Activated gamma-delta T cell (primary cell): ENCODE results near the gene SAMD8.
"Not testable (repeated sequence)": the region's sequence is repeated elsewhere in the genome, so short reads cannot be mapped to it uniquely, and the experiment has no call there.

ENCODE experiments used
- DNase-seq: peaks from one replicate; lab custom pipeline; 2025; lab: John Stamatoyannopoulos, UW

Gene SAMD8

DNA sequence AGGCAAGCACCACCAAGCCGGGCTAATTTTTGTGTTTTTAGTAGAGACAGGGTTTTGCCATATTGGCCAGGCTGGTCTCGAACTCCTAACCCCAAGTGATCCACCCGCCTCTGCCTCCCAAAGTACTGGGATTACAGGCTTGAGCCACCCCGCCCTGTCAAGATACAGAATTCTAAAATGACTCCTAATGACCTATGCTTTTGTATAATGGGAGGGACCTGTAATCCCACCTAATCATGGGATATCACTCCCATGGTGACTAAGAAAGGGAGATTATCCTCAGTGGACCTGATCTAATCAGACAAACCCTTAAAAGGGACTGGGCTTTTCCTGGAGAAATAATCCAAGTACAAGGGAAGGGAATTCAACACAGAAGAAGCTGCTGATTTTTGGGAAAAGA, 28.8 kb downstream of the SAMD8 start:
- no peak for DNase-seq

GRCh38 chr10:75143353-75143752, 31.9 kb downstream of the SAMD8 start:
- DNase-seq = no peak

GRCh38 chr10:75145590-75145989, 34.1 kb downstream of the SAMD8 start:
- no peak for DNase-seq

DNA sequence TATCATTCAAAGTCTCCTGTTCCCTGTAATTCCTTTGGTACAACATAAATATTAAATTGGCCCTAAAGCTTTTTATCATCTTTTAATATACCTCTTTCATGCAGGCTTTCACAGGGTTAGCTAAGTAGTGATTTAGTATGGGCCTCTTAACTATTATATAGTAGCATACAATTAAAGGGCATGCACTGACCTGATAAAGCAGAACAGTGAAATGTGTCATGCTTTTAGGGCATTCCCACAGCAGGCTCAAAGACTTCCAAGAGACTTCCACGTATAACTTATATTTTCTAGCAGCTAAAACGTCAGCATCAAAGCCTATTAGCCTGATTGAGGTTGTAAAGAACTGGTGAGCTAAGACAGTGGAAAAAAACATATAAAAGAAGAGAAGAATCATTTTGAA, 35.3 kb downstream of the SAMD8 start:
- no peak for DNase-seq

DNA sequence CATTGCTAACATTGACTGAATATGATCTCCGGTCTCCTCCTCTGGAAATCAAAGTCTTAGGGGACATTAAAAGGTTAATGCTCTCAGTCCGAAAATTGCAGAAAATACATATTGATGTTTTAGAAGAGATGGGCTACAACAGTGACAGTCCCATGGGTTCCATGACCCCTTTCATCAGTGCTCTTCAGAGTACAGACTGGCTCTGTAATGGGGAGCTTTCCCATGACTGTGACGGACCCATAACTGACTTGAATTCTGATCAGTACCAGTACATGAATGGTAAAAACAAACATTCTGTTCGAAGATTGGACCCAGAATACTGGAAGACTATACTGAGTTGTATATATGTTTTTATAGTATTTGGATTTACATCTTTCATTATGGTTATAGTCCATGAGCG, 39.2 kb downstream of the SAMD8 start:
- no peak for DNase-seq

DNA sequence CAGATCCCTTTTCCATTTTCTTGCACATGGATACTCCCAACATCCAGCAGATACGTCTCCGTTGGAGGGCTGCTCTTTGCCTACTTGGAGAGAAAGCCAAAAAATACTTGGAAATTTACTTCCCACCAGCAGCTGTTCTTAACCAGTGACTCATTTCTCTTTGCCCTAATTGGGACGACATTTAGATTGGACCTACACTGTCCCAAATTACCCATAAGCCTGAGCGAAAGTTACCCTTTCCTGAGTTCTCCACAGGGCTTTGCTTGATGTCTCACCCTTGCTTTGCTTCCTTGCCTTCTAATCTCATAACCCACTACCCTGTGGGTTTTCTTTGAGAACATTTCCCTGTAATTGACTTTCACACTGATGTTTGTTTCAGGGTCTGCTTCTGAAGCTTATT, 48.1 kb downstream of the SAMD8 start:
- DNase-seq = no peak

- DNase-seq = no peak
Measured at GRCh38 chr10:75165684-75166622, 54.5 kb downstream of the SAMD8 start.

GRCh38 chr10:75166623-75166972, 55.1 kb downstream of the SAMD8 start:
- no peak for DNase-seq

DNA sequence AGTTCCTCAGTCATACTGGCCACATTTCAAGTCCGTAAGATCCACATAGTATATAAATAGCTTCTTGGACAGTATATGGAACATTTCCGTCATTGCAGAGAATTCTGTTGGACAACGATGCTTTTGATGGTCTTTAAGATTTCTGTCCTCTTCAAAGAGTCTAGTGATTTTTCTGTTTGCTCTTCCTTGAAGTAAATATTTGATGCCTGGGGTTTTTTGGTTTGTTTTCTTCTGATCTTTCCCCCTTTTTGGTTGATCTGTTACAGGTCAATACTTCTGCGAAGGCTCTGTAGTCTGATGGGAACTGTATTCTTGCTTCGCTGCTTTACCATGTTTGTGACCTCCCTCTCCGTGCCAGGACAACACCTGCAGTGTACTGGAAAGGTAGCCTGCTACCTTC, 56.8 kb downstream of the SAMD8 start:
- DNase-seq = no peak

- no peak for DNase-seq
Measured at GRCh38 chr10:75170215-75170614, 58.8 kb downstream of the SAMD8 start.

DNA sequence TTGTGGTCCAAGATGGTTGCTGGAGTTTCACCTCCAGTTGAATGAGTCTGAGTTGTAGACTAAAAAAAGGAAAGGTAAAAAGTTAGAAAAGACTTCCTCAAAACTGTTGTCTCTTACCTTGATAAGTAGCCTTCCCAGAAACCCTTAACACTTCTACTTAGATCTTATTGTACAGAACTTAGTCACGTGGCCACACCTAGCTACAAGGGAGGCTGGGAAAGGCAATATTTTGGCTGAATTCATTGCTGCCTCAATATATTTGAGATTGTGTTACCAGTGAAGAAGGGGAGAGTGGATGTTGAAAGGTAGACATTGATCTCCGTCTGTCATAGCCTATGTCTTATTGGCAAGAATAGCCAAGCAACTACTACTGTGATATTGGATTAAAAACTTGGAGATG, 63.6 kb downstream of the SAMD8 start:
- no peak for DNase-seq

- no peak for DNase-seq
Measured at GRCh38 chr10:75176046-75176445, 64.6 kb downstream of the SAMD8 start.

GRCh38 chr10:75176736-75177135, 65.3 kb downstream of the SAMD8 start:
- DNase-seq = no peak

- no peak for DNase-seq
Measured at GRCh38 chr10:75179657-75180177, 68.3 kb downstream of the SAMD8 start.

GRCh38 chr10:75180592-75180991, 69.1 kb downstream of the SAMD8 start:
- no peak for DNase-seq

GRCh38 chr10:75181073-75181472, 69.6 kb downstream of the SAMD8 start:
- DNase-seq = no peak

DNA sequence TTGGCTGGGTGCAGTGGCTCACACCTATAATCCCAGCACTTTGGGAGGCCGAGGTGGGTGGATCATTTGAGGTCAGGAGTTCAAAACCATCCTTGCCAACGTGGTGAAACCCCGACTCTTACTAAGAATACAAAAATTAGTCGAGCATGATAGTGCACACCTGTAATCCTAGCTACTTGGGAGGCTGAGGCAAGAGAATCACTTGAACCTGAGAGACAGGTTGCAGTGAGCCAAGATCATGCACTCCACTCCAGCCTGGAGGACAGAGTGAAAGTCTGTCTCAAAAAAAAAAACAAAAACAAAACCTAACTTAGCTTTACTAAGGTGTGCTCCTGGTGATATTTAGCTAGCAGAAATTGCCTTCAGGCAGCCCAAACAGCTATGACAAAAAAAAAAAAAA, 74.9 kb downstream of the SAMD8 start:
- DNase-seq = no peak

DNA sequence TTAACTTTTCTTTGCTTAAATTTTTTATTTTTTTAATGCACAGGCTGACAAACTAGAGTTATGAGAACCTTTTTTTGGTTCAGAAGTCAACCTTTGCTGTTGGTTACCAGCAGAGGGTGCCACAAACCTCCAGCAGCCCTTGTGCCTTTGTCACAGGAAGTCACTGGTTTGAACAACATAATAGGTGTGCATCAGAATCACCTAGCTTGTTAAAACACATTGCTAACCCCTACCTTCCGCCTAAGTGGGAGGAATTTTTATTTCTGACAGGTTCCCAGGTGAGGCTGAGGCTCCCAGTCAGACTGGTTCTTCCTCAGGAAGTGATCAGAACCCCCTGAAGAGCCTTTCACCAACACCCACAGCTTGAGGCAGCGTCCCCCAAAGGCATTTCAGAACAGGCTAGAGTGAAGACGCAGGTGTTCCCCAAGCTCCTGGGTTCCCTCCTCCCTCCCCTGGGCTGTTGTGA, 76.5 kb downstream of the SAMD8 start:
- no peak for DNase-seq

GRCh38 chr10:75188522-75188921, 77.1 kb downstream of the SAMD8 start:
- DNase-seq = not testable (repeated sequence)

DNA sequence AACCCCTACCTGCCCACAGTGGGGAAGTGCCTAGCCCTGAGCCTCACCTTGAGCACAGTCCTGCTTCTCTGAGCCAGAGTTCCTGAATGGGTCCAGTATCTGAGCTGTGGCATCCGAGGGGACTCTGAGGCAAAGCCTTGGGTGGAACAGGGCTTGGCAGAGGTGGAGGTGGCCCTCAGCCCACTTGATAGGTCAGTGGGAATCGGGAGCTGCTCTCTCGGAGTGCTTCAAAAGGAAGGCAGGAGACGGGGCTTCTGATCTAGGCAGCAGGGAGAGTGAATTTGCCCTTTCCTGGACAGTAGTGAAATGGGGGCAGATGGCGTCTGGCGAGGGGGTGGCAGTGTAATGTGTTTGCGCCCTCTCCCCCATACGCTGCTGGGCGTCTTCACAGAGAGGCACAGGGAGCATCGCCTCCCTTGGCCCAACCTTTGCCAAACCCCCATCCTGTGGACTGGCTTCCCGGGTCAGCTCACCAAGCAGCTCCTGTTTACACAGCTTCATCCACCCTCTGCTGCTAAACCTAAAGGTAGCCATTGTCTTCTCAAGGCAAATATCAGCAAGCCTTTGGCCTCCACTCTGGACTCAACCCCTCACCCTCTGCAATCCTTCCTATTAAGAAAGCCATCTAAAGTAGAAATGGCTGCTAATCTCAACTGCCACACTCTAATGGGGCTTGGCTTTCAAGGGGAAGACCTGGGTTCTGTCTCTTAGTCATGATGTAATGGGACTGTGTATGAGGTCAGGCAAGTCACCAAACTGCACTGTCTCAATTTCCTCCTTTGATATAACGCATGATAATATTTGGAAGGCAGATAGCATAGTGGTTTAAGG, 78.0 kb downstream of the SAMD8 start:
- DNase-seq = no peak

- DNase-seq = no peak
Measured at GRCh38 chr10:75191821-75192568, 80.5 kb downstream of the SAMD8 start.

DNA sequence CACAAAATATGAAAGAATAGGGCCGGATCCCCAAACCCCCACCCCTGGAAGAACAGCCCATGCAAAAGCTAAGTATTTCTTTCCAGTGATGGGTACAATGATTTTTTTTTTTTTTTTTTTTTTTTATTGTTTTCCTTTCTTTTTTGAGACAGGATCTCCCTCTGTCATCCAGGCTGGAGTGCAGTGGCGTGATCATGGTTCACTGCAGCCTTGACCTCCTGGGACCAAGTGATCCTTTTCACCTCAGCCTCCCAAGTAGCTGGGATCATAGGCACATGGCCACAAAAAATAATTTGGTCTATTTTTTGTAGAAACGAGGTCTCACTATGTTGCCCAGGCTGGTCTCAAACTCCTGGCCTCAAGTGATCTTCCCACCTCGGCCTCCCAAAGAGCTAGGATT, 83.2 kb downstream of the SAMD8 start:
- not testable (repeated sequence) for DNase-seq
